ENCODE results near the gene LCN15. TPM values are rescaled to one million over a fixed set of nuclear protein-coding genes. Genes with fewer than 3 reads are reported as not detected.
"Not testable (repeated sequence)": the region's sequence is repeated elsewhere in the genome, so short reads cannot be mapped to it uniquely, and the experiment has no call there.

Gene LCN15
- total RNA-seq, 2 experiments from 2014 or later, result not detected

DNA sequence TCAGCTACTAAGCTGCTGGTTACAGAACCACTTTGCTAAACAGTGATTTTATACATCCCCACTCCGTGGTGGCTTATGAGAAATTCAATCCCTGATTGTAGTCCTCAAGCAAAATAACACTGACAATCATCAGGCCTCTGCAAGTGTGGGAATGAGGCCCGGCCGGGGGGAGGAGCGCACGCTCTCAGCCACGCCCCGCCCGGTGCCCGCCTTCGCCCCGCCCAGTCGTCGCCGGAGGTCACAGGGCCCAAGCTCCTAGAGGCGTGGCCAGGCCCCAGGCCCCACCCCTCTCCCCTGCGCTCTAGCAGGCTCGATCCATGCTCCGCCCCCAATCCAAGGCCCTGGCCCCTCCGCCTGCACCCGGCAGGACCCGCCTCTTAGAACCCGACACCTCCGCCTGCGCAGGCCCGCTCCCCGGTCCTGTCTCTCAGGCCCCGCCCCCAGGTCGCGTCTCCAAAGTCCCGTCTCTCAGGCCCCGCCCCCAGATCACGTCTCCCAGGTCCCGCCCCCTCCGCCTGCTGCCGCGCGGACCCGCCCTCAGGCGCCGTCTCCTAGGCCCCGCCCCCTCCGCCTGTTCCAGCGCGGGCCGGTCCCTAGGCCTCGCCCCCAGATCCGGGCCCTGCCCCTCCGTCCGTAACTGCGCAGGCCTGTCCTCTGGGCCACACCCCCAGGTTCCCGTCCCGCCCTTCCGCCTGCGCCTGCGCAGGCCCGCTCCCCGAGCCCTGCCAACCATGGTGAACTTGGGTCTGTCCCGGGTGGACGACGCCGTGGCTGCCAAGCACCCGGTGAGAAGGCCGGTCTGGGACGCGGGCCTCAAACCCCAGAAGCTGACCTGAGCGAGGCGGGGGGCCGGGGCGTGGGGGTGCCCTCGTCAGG is 26.6 kb upstream of the LCN15 start, which contains the start of gene TMEM141:
Gene TMEM141, plus strand, starts transcription at position 705 of the 876 bp plus-strand sequence. Its CDS starts 27 bp downstream, at position 732.
- peaks cover 29% of the 10 kb centered on the region for H3K4me1 Mint-ChIP-seq (ENCODE audit: low read depth)
- peaks cover 2% of the 10 kb centered on the region for H3K36me3 Mint-ChIP-seq (ENCODE audit: low read depth)
- DNase-seq (peak; percentile 100), ATAC-seq (peak; percentile 91)
- POLR2A ChIA-PET, result interaction anchor here (0.6 to 0.7 kb wide), 2 partner anchors 236 to 244 kb away, joined by 3 read pairs; no protein-coding TSS in a partner anchor
- H3K9me3 Mint-ChIP-seq, result no peaks in the 10 kb centered on the region
- H3K4me3 Mint-ChIP-seq, result peak within 1 kb of the TSS; percentile 82
- intact Hi-C loops (cut with micrococcal nuclease), result no loop called here
- CTCF ChIA-PET, result interaction anchor here (0.6 to 3.3 kb wide), 6 partner anchors 51 to 446 kb away, joined by 3 to 12 read pairs (median 3); partner anchors contain the start of gene AJM1
- peak within 1 kb of the TSS; percentile 86 for H3K27ac Mint-ChIP-seq
- TF ChIP-seq, protein P1, sequence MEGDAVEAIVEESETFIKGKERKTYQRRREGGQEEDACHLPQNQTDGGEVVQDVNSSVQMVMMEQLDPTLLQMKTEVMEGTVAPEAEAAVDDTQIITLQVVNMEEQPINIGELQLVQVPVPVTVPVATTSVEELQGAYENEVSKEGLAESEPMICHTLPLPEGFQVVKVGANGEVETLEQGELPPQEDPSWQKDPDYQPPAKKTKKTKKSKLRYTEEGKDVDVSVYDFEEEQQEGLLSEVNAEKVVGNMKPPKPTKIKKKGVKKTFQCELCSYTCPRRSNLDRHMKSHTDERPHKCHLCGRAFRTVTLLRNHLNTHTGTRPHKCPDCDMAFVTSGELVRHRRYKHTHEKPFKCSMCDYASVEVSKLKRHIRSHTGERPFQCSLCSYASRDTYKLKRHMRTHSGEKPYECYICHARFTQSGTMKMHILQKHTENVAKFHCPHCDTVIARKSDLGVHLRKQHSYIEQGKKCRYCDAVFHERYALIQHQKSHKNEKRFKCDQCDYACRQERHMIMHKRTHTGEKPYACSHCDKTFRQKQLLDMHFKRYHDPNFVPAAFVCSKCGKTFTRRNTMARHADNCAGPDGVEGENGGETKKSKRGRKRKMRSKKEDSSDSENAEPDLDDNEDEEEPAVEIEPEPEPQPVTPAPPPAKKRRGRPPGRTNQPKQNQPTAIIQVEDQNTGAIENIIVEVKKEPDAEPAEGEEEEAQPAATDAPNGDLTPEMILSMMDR (IDR thresholded peaks at IDR 0.05), result no peak
- peaks cover 10% of the 10 kb centered on the region for H3K27me3 Mint-ChIP-seq

DNA sequence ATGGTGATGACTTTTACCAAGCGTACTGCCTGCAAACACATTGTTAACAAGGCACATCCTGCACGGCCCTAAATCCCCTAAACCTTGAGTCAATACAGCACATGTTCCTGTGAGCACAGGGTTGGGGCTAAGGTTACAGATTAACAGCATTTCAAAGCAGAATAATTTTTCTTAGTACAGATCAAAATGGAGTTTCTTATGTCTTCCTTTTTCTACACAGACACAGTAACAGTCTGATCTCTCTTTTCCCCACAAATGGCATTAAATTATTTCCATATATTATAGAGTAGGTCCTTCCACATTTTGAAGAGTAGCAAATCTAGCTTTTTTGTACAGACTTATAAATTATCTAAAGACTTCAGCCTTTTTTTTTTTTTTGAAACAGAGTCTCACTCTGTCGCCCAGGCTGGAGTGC is 25.2 kb upstream of the LCN15 start:
- intact Hi-C loops (cut with micrococcal nuclease), result loop anchor here (5.0 kb wide), 2 partner anchors 53 to 248 kb away; partner anchors contain the start of gene AJM1

DNA sequence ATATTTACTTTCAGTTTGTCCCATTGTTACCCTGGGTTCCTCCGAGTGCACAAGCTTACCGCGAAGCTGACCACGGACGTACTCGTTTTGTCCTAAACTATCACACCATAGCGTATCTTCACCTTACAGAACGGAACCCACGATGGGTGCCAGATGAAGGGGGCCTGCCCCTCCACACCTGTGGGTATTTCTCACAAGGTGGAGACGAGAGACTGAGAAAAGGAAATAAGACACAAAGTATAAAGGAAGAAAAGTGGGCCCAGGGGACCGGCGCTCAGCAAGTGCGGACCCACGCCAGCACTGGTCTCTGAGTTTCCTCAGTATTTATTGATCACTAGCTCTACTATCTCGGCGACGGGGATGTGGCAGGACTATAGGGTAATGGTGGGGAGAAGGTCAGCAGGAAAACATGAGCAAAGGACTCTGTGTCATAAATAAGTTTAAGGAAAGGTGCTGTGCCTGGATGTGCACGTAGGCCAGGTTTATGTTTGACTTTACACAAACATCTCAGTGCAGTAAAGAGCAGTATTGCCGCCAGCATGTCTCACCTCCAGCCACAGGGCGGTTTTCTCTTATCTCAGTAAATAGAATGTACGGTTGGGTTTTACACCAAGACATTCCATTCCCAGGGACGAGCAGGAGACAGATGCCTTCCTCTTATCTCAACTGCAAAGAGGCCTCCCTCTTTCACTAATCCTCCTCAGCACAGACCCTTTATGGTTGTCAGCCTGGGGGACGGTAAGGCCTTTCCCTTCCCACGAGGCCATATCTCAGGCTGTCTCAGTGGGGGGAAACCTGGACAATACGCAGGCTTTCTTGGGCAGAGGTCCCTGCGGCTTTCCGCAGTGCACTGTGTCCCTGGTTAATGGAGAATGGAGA is 24.6 kb upstream of the LCN15 start:
- not testable (repeated sequence) for H3K4me3 Mint-ChIP-seq; H3K9me3 Mint-ChIP-seq; H3K36me3 Mint-ChIP-seq (ENCODE audit: low read depth); H3K27ac Mint-ChIP-seq; ATAC-seq; DNase-seq
- intact Hi-C loops (cut with micrococcal nuclease), result loop anchor here (5.0 kb wide), 2 partner anchors 53 to 248 kb away; partner anchors contain the start of gene AJM1
- H3K4me1 Mint-ChIP-seq (ENCODE audit: low read depth), result peaks cover 29% of the 10 kb centered on the region
- H3K27me3 Mint-ChIP-seq, result peaks cover 10% of the 10 kb centered on the region
- CTCF ChIA-PET, result interaction anchor here (0.7 to 3.2 kb wide), 13 partner anchors 11 to 311 kb away, joined by 3 to 28 read pairs (median 4); partner anchors contain the start of gene AJM1
- POLR2A ChIA-PET, result interaction anchor here (1.2 kb wide), 1 partner anchor 61 kb away, joined by 3 read pairs; no protein-coding TSS in a partner anchor

More for the DNA sequence above, 25.2 kb upstream of the LCN15 start:
- TF ChIP-seq, protein P1 (IDR thresholded peaks at IDR 0.05), result no peak
- no peak for DNase-seq
- ChIA-PET POLR2A (no interaction called here), CTCF (interaction anchor here (1.3 to 3.3 kb wide), 2 partner anchors 53 to 275 kb away, joined by 3 to 12 read pairs; partner anchors contain the start of gene AJM1)
- ATAC-seq, result no peak
- Mint-ChIP-seq H3K9me3 (no peaks in the 10 kb centered on the region), H3K4me1 (ENCODE audit: low read depth) (peaks cover 26% of the 10 kb centered on the region), H3K36me3 (ENCODE audit: low read depth) (peaks cover 2% of the 10 kb centered on the region), H3K27ac (no peak overlapping the region), H3K4me3 (no peak overlapping the region), H3K27me3 (peaks cover 10% of the 10 kb centered on the region)

DNA sequence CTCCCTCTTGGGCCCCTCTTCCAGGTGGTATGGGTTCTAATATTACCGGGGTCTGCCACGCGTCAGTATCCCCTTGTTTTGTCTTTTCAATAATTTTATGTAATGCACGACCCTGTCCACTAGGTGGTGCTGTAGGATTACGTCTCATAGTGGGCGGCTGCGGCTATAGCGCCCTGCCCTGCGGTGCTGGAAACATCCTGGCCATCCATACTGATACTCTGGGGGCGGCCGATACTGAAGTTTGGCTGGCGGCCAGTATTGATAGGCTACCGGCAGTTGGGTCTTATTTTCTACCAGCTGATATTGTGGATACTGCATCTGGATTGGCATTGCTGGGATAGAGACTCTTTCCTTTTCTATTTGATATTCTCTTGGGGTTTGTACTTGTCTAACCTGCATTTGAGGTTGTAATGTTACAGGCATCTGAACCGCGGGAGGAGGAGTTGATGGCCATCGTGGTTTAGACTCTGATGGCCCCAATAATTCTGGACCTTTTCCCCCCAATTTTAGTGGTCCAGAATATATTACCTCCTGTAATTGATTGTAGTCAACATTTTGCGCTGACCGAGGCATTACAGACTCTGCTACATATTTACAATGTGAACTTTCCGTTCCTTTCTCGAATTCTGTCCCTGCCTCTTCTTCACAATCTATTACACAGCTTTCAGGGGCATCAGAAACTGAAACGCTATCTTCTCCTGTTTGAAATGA is 23.5 kb upstream of the LCN15 start:
- no peak overlapping the region for H3K4me3 Mint-ChIP-seq
- H3K36me3 Mint-ChIP-seq (ENCODE audit: low read depth), result peaks cover 1% of the 10 kb centered on the region
- TF ChIP-seq, protein P1 (IDR thresholded peaks at IDR 0.05), result peak; percentile 91
- POLR2A ChIA-PET, result interaction anchor here (1.2 to 1.3 kb wide), 2 partner anchors 51 to 60 kb away, joined by 3 read pairs; no protein-coding TSS in a partner anchor
- intact Hi-C loops (cut with micrococcal nuclease), result loop anchor here (5.0 kb wide), 2 partner anchors 54 to 249 kb away; partner anchors contain the start of gene AJM1
- H3K4me1 Mint-ChIP-seq (ENCODE audit: low read depth), result peaks cover 26% of the 10 kb centered on the region
- ATAC-seq, result no peak
- peak; percentile 86 for DNase-seq
- H3K27me3 Mint-ChIP-seq, result peaks cover 10% of the 10 kb centered on the region
- H3K9me3 Mint-ChIP-seq, result no peaks in the 10 kb centered on the region
- no peak overlapping the region for H3K27ac Mint-ChIP-seq
- CTCF ChIA-PET, result interaction anchor here (0.8 to 3.2 kb wide), 16 partner anchors 10 to 312 kb away, joined by 3 to 28 read pairs (median 4); partner anchors contain the start of genes AJM1 and RABL6

DNA sequence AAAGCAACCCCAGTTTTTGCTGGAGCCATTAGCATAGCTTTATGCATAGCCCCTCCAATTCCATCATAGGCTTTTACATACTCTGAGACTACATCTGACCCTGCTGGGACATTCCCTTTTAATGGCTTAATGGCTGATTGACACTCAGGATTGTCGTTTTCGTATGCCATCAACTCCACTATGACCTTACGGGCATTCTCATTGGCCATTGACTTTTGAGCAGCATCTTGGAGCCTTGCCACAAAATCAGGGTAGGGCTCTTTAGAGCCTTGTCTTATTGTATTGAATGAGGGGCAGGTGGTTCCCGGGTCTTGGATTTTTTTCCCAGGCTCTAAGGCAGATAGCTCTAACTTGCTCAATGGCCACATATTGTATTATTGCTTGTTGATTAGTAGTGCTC is 22.7 kb upstream of the LCN15 start:
- DNase-seq; H3K36me3 Mint-ChIP-seq (ENCODE audit: low read depth); H3K9me3 Mint-ChIP-seq; H3K27ac Mint-ChIP-seq; ATAC-seq; H3K4me3 Mint-ChIP-seq: not testable (repeated sequence)
- peaks cover 22% of the 10 kb centered on the region for H3K4me1 Mint-ChIP-seq (ENCODE audit: low read depth)
- H3K27me3 Mint-ChIP-seq, result peaks cover 10% of the 10 kb centered on the region
- POLR2A ChIA-PET, result interaction anchor here (0.8 to 1.3 kb wide), 2 partner anchors 27 to 51 kb away, joined by 3 read pairs; no protein-coding TSS in a partner anchor
- CTCF ChIA-PET, result interaction anchor here (0.7 to 3.2 kb wide), 11 partner anchors 9 to 281 kb away, joined by 3 to 28 read pairs (median 4); partner anchors contain the start of gene RABL6
- intact Hi-C loops (cut with micrococcal nuclease), result loop anchor here (5.0 kb wide), 2 partner anchors 55 to 250 kb away; partner anchors contain the start of gene AJM1
